Right lobe of liver (tissue), 6 donors: ENCODE measurements around the gene UTRN. TPM values are rescaled to one million over a fixed set of nuclear protein-coding genes. Genes with fewer than 3 reads are reported as not detected.
A peak's percentile ranks its signal among the peaks of the same experiment; 100 is the strongest.

Source experiments
- ATAC-seq, 4 donors: fragments of 200-7000 bp; cut with Tn5 transposase; one replicate each; pipeline ENCODE4 v1.9.1; 2020; ENCODE audit warnings: mild to moderate bottlenecking in 4 of 4, moderate library complexity in 4 of 4
- DNase-seq, 3 donors: peaks; one replicate each; pipeline ENCODE4 v3.0.0-alpha.2; 2020
- H3K27ac ChIP-seq, 3 donors: fragments of 200-600 bp; one replicate each; pipeline ENCODE4 v1.8.0; 2022
- H3K27me3 ChIP-seq, 2 donors: fragments of 200-600 bp; one replicate each; pipeline ENCODE4 v1.8.0; 2022
- H3K36me3 ChIP-seq, 4 donors: fragments of 200-600 bp; sonication (generic) in 1 of 4; one replicate each; pipeline versions ENCODE4 v1.5.1 to v1.8.0; 2017 to 2022; ENCODE audit warnings: control low read depth in 1 of 4
- H3K4me1 ChIP-seq, 4 donors: fragments of 200-600 bp; sonication (generic) in 1 of 4; one replicate each; pipeline versions ENCODE4 v1.5.1 to v1.8.0; 2017 to 2022; ENCODE audit warnings: control low read depth in 1 of 4
- H3K4me3 ChIP-seq, 3 donors: fragments of 200-600 bp; one replicate each; pipeline ENCODE4 v1.8.0; 2022
- H3K9me3 ChIP-seq, 4 donors: fragments of 200-600 bp; sonication (generic) in 1 of 4; one replicate each; pipeline versions ENCODE4 v1.5.1 to v1.8.0; 2017 to 2022; ENCODE audit warnings: control low read depth in 1 of 4
- POLR2A ChIP-seq: fragments of 450-650 bp; IDR thresholded peaks from one replicate; pipeline ENCODE4 v1.6.1; 2017; ENCODE audit warnings: antibody characterized with exemption, mild to moderate bottlenecking
- WGBS: methylation state at CpG from one replicate; pipeline ENCODE4 v1.1.6; 2018; ENCODE audit warnings: low coverage, low lambda C conversion rate; ENCODE audit not compliant: insufficient coverage; ENCODE audit errors: missing lambda C conversion rate; 5-methylcytosine and 5-hydroxymethylcytosine counted together
- intact Hi-C, 2 donors: fragments of 100-400 bp; cut with DNase I; formaldehyde crosslinking; loops; one replicate each; pipeline versions ENCODE4 v1.11.2 to v1.14.1; 2022
- total RNA-seq, 6 experiments: library from RNA; depleted of rRNA in 2 of 6; stranded (reverse); fragments of >200 nt in 2 of 6; fragmentation: NEBNext Ultra II Directional in 3 of 6; extraction: Animal tissue kit (Norgen Biotek cat#: 25700) in 3 of 6; gene quantifications; one replicate each; pipeline versions ENCODE4 v1.1.0 to v1.2.4, GENCODE V29; 2016 to 2023
- TF ChIP-seq, protein P1 (sequence below), 4 donors: fragments of 200-600 bp in 3 of 4; fragments of 450-650 bp in 1 of 4; IDR thresholded peaks; one replicate each; pipeline versions ENCODE4 v1.5.1 to v1.8.0; 2016 to 2022; ENCODE audit warnings: antibody characterized with exemption in 4 of 4, mild to moderate bottlenecking in 2 of 4
- donor health status: DM: no; HTN: yes; CAD: no.
- donor health status: DM: no; HTN: no; CAD: no.
- donor health status: DM: no; HTN: no; CAD: no.
- donor health status: DM: no; HTN: yes; CAD: no.
- donor health status: DM: no; HTN: yes; CAD: no.

The UTRN gene
- total RNA-seq, 6 experiments from 2014 or later = 27.7 to 66.5 (median 40.8) TPM

DNA sequence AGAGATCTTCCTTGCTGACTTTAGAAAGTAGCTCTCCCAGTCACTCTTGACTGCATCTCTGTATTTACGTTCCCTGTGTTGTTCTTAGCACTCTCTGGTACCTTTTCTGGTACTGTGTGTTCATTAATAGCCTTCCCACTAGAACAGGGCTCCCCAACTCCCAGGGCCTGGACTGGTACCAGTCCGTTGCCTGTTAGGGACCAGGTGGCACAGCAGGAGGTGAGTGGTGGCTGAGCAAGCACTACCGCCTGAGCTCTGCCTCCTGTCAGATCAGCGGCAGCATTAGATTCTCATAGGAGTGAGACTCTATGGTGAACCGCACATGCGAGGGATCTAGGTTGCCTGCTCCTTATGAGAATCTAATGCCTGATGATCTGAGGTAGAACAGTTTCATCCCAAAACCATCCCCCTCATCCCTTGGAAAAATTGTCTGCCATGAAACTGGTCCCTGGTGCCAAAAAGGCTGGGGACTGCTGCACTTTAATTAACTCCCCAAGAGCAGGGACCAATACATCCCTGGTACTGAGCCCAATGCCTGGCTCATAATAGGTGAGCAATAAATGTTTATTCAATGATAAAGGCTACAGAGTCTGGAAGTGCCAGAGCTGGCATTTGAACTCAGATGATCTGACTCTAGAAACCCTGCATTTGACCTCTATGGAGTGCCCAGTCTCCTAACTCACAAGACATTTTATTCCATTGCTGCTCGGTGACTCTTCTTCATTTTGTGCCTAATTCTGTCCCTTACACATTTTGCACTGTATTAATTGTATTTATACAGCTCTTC, 11.0 kb downstream of the UTRN start:
- TF ChIP-seq, protein P1, sequence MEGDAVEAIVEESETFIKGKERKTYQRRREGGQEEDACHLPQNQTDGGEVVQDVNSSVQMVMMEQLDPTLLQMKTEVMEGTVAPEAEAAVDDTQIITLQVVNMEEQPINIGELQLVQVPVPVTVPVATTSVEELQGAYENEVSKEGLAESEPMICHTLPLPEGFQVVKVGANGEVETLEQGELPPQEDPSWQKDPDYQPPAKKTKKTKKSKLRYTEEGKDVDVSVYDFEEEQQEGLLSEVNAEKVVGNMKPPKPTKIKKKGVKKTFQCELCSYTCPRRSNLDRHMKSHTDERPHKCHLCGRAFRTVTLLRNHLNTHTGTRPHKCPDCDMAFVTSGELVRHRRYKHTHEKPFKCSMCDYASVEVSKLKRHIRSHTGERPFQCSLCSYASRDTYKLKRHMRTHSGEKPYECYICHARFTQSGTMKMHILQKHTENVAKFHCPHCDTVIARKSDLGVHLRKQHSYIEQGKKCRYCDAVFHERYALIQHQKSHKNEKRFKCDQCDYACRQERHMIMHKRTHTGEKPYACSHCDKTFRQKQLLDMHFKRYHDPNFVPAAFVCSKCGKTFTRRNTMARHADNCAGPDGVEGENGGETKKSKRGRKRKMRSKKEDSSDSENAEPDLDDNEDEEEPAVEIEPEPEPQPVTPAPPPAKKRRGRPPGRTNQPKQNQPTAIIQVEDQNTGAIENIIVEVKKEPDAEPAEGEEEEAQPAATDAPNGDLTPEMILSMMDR (IDR thresholded peaks at IDR 0.05) = no peak
- TF ChIP-seq POLR2A = no peak
- Histone ChIP-seq H3K4me1 (peaks cover 0 to 30% (median 7%) of the 10 kb centered on the region in 4 donors), H3K27ac (no peak overlapping the region), H3K36me3 (peaks cover 0 to 6% (median 0%) of the 10 kb centered on the region in 4 donors), H3K4me3 (no peak overlapping the region), H3K9me3 (no peaks in the 10 kb centered on the region), H3K27me3 (no peaks in the 10 kb centered on the region)
- intact Hi-C loops = no loop called here
- WGBS = 94% methylated on average over 5 of the region's 7 CpGs
- DNase-seq (no peak), ATAC-seq (peak; percentile 17 to 75 (median 62))

DNA sequence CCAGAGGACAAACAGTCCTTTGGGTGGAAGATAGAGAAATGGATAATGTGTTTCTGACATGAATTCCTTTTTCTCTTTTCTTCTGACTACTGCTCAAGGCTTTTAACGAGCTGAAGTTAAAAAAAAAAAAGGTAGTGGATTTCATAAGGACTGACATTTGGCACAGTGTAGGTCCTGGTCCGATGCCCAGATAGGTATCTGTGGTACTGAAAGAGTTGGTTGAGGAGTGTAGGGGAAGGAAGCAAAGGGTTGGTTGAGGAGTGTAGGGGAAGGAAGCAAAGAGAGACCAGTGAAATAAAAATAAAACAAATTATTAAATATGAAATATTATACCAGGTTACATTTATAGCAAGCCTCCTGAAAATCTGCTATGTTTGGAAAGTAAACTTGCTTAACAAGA, 11.8 kb downstream of the UTRN start:
- Histone ChIP-seq H3K27ac (peak overlapping the region; percentile 14 to 46 (median 35)), H3K27me3 (no peaks in the 10 kb centered on the region), H3K4me3 (no peak overlapping the region), H3K9me3 (no peaks in the 10 kb centered on the region), H3K4me1 (peaks cover 0 to 30% (median 7%) of the 10 kb centered on the region in 4 donors), H3K36me3 (peaks cover 0 to 2% (median 0%) of the 10 kb centered on the region in 4 donors)
- ATAC-seq (peak; percentile 74 to 87 (median 79)), DNase-seq (peak; percentile 60 to 78 (median 65))
- 6% methylated on average over 2 of the region's 2 CpGs for WGBS
- TF ChIP-seq, protein P1 (IDR thresholded peaks at IDR 0.05) = no peak
- intact Hi-C loops = no loop called here

DNA sequence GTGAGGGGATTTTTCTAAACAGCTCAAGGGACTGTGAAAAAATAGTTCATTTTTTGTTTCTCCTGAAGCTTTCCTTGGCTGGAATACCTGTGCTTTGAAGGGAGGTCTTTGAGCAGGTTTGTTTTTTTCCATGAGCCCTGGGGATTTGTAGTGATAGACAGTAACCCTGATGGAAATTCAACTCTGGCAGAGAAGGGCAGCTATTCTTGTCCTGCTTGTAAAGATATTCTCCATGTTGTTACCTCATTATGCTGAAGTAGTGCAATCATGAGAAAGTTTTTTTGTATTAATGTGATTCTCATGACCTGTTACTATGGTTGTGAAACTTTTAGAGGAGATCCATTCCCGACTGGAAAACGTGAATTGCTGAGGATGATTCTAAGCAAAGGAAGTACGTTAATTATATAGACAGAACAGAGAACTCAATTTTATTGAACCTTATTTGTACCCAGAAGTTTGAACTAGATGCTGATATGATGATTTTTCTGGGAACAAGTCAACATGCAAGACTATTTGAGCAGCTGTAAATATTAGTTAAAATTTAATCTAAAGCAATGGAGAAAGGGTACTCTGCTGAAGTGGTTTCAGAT, 12.5 kb downstream of the UTRN start:
- no peaks in the 10 kb centered on the region for H3K9me3 ChIP-seq
- peak overlapping the region in 2 of 3 donors; percentile 29 to 32 for H3K4me3 ChIP-seq
- H3K27me3 ChIP-seq = no peaks in the 10 kb centered on the region
- 23% methylated on average over 3 of the region's 3 CpGs for WGBS
- no peaks in the 10 kb centered on the region for H3K36me3 ChIP-seq
- H3K27ac ChIP-seq = peak overlapping the region; percentile 14 to 46 (median 35)
- TF ChIP-seq, protein P1 (IDR thresholded peaks at IDR 0.05) = no peak
- no peak for TF ChIP-seq POLR2A
- H3K4me1 ChIP-seq = peaks cover 0 to 35% (median 7%) of the 10 kb centered on the region in 4 donors
- intact Hi-C loops = no loop called here
- peak; percentile 42 to 69 (median 52) for ATAC-seq
- DNase-seq = no peak

DNA sequence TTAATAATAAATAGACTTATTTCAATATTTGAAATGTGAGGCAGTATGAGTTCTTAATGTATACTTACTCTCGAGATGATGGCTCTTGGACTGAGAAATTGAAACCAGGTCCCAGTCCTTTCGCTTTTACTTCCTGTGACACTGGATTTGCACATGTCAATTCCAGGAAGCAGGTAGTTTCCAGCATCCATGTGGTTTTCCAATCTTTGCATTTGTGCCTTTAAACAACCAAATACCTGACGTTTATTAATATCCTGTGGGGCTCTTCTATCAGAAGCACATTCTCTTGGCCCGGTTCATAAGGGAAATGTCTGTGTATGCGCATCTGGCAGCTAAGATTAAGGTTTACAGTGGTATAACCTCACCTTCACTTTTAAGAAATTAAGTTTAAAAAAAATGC, 13.1 kb downstream of the UTRN start:
- Histone ChIP-seq H3K27me3 (no peaks in the 10 kb centered on the region), H3K4me3 (peak overlapping the region in 2 of 3 donors; percentile 29 to 32), H3K9me3 (no peaks in the 10 kb centered on the region), H3K27ac (peak overlapping the region in 2 of 3 donors; percentile 35 to 46), H3K4me1 (peaks cover 0 to 40% (median 7%) of the 10 kb centered on the region in 4 donors), H3K36me3 (no peaks in the 10 kb centered on the region)
- intact Hi-C loops = no loop called here
- DNase-seq (no peak), ATAC-seq (peak; percentile 61 to 76 (median 72))
- 20% methylated on average over 5 of the region's 5 CpGs for WGBS
- TF ChIP-seq POLR2A = no peak
- TF ChIP-seq, protein P1 (IDR thresholded peaks at IDR 0.05) = no peak
